ENCODE measurements around the gene ATP5PD.

- TF ChIP-seq, protein P1, sequence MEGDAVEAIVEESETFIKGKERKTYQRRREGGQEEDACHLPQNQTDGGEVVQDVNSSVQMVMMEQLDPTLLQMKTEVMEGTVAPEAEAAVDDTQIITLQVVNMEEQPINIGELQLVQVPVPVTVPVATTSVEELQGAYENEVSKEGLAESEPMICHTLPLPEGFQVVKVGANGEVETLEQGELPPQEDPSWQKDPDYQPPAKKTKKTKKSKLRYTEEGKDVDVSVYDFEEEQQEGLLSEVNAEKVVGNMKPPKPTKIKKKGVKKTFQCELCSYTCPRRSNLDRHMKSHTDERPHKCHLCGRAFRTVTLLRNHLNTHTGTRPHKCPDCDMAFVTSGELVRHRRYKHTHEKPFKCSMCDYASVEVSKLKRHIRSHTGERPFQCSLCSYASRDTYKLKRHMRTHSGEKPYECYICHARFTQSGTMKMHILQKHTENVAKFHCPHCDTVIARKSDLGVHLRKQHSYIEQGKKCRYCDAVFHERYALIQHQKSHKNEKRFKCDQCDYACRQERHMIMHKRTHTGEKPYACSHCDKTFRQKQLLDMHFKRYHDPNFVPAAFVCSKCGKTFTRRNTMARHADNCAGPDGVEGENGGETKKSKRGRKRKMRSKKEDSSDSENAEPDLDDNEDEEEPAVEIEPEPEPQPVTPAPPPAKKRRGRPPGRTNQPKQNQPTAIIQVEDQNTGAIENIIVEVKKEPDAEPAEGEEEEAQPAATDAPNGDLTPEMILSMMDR (conservative IDR thresholded peaks at IDR 0.05): no peak
- no peak for TF ChIP-seq ZFX (IDR thresholded peaks at IDR 0.05)
Measured at GRCh38 chr17:75063201-75063600, 16.4 kb upstream of the ATP5PD start.

Measured in C4-2B (cell line).